SK-N-SH treated with all-trans-retinoic acid at 6 μM for 48 hours (cell line): ENCODE results near the gene AATF.

Experiments used
- ATAC-seq: fragments of 200-7000 bp; cut with Tn5 transposase; 3 replicates; pipeline ENCODE4 v1.9.1; 2020; ENCODE audit warnings: mild to moderate bottlenecking, moderate library complexity
- ARNTL ChIP-seq: fragments of 450-650 bp; formaldehyde crosslinking; IDR thresholded peaks from 2 replicates; pipeline ENCODE4 v1.5.0; 2020; ENCODE audit warnings: low read depth, mild to moderate bottlenecking, moderate library complexity, borderline replicate concordance
- BACH2 ChIP-seq: fragments of 250-450 bp; sonication (Bioruptor Pico); IDR thresholded peaks from 2 replicates; pipeline ENCODE4 v1.9.0; 2021; ENCODE audit warnings: mild to moderate bottlenecking, borderline replicate concordance
- CREB5 ChIP-seq: fragments of 250-450 bp; sonication (Bioruptor Pico); IDR thresholded peaks from 2 replicates; pipeline ENCODE4 v1.5.1; 2020; ENCODE audit warnings: low read depth, mild to moderate bottlenecking, moderate library complexity
- CSDC2 ChIP-seq: fragments of 250-450 bp; sonication (Bioruptor Pico); IDR thresholded peaks from 2 replicates; pipeline ENCODE4 v1.5.0; 2020; ENCODE audit warnings: mild to moderate bottlenecking, moderate library complexity
- CSRNP3 ChIP-seq: fragments of 250-450 bp; sonication (Bioruptor Pico); IDR thresholded peaks from 2 replicates; pipeline ENCODE4 v1.5.1; 2021; ENCODE audit warnings: mild to moderate bottlenecking, moderate library complexity
- ESRRG ChIP-seq: fragments of 250-450 bp; sonication (Bioruptor Pico); IDR thresholded peaks from 2 replicates; pipeline ENCODE4 v1.6.1; 2021; ENCODE audit warnings: mild to moderate bottlenecking
- ISL1 ChIP-seq: fragments of 250-450 bp; sonication (Bioruptor Pico); IDR thresholded peaks from 2 replicates; pipeline ENCODE4 v2.1.2; 2022; ENCODE audit warnings: mild to moderate bottlenecking, moderate library complexity
- OSR1 ChIP-seq: fragments of 250-450 bp; sonication (Bioruptor Pico); IDR thresholded peaks from 2 replicates; pipeline ENCODE4 v1.8.0; 2022; ENCODE audit warnings: moderate library complexity, mild to moderate bottlenecking, inconsistent platforms
- PATZ1 ChIP-seq: fragments of 250-450 bp; sonication (Bioruptor Pico); IDR thresholded peaks from 2 replicates; pipeline ENCODE4 v1.8.0; 2020; ENCODE audit warnings: mild to moderate bottlenecking, moderate library complexity, borderline replicate concordance
- POU6F1 ChIP-seq: fragments of 250-450 bp; sonication (Bioruptor Pico); IDR thresholded peaks from 2 replicates; pipeline ENCODE4 v1.8.0; 2021; ENCODE audit warnings: low read depth, mild to moderate bottlenecking, moderate library complexity, borderline replicate concordance
- PPARA ChIP-seq: fragments of 250-450 bp; sonication (Bioruptor Pico); IDR thresholded peaks from 2 replicates; pipeline ENCODE4 v1.5.0; 2020; ENCODE audit warnings: mild to moderate bottlenecking, borderline replicate concordance
- RARB ChIP-seq: fragments of 250-450 bp; sonication (Bioruptor Pico); IDR thresholded peaks from 2 replicates; pipeline ENCODE4 v1.8.0; 2021; ENCODE audit warnings: mild to moderate bottlenecking, moderate library complexity
- SNAI2 ChIP-seq: fragments of 250-450 bp; sonication (Bioruptor Pico); IDR thresholded peaks from 2 replicates; pipeline ENCODE4 v1.5.0; 2020; ENCODE audit warnings: mild to moderate bottlenecking, moderate library complexity
- TCF4 ChIP-seq: fragments of 250-450 bp; sonication (Bioruptor Pico); IDR thresholded peaks from 2 replicates; pipeline ENCODE4 v1.8.0; 2021; ENCODE audit warnings: mild to moderate bottlenecking, moderate library complexity, borderline replicate concordance
- TOX ChIP-seq: fragments of 250-450 bp; sonication (Bioruptor Pico); IDR thresholded peaks from 2 replicates; pipeline ENCODE4 v1.8.0; 2021; ENCODE audit warnings: mild to moderate bottlenecking, moderate library complexity, borderline replicate concordance
- ZC3H10 ChIP-seq: fragments of 250-450 bp; sonication (Bioruptor Pico); IDR thresholded peaks from 2 replicates; pipeline ENCODE4 v1.5.1; 2021; ENCODE audit warnings: mild to moderate bottlenecking, moderate library complexity
- ZFP3 ChIP-seq: fragments of 250-450 bp; sonication (Bioruptor Pico); IDR thresholded peaks from 2 replicates; pipeline ENCODE4 v1.5.0; 2020; ENCODE audit warnings: mild to moderate bottlenecking, moderate library complexity
- ZFP30 ChIP-seq: fragments of 450-650 bp; formaldehyde crosslinking; IDR thresholded peaks from 2 replicates; pipeline ENCODE4 v1.5.0; 2022; ENCODE audit warnings: mild to moderate bottlenecking, moderate library complexity
- ZNF70 ChIP-seq: fragments of 450-650 bp; formaldehyde crosslinking; IDR thresholded peaks from 2 replicates; pipeline ENCODE4 v1.5.0; 2020; ENCODE audit warnings: mild to moderate bottlenecking, moderate library complexity
- ZNF8 ChIP-seq: fragments of 450-650 bp; formaldehyde crosslinking; IDR thresholded peaks from 2 replicates; pipeline ENCODE4 v1.5.0; 2020; ENCODE audit warnings: mild to moderate bottlenecking, moderate library complexity

The AATF gene

GRCh38 chr17:37059493-37059892 lies 110.7 kb downstream of the AATF start:
- no peak for ATAC-seq
- no peak for TF ChIP-seq POU6F1 (CRISPR knock-in tag)

GRCh38 chr17:37060094-37060493 lies 111.3 kb downstream of the AATF start:
- TF ChIP-seq ZC3H10 (CRISPR knock-in tag) (no peak), TOX (no peak), OSR1 (no peak), ARNTL (CRISPR knock-in tag) (no peak), CSRNP3 (CRISPR knock-in tag) (no peak), CSDC2 (no peak), TCF4 (CRISPR knock-in tag) (no peak), ZNF70 (CRISPR knock-in tag) (no peak), ZNF8 (CRISPR knock-in tag) (no peak), ZFP30 (CRISPR knock-in tag) (no peak), POU6F1 (CRISPR knock-in tag) (no peak)
- ATAC-seq, result no peak

- ATAC-seq, result no peak
- TF ChIP-seq ZFP30 (CRISPR knock-in tag) (no peak), ISL1 (no peak), ZNF70 (CRISPR knock-in tag) (no peak), ESRRG (CRISPR knock-in tag) (no peak), ZNF8 (CRISPR knock-in tag) (no peak), ZC3H10 (CRISPR knock-in tag) (no peak), CSDC2 (no peak)
Measured at GRCh38 chr17:37060928-37061327, 112.2 kb downstream of the AATF start.

- ATAC-seq, result no peak
- TF ChIP-seq ZFP3 (CRISPR knock-in tag), result no peak
- no peak for TF ChIP-seq TOX
- TF ChIP-seq ZC3H10 (CRISPR knock-in tag), result no peak
- TF ChIP-seq PATZ1 (CRISPR knock-in tag), result no peak
- no peak for TF ChIP-seq SNAI2 (CRISPR knock-in tag)
- TF ChIP-seq RARB, result no peak
- TF ChIP-seq POU6F1 (CRISPR knock-in tag), result no peak
- TF ChIP-seq BACH2 (CRISPR knock-in tag), result no peak
- TF ChIP-seq ZFP30 (CRISPR knock-in tag), result no peak
- no peak for TF ChIP-seq TCF4 (CRISPR knock-in tag)
- TF ChIP-seq, all 23 proteins: peak for 0
Measured at GRCh38 chr17:37062021-37062420, 113.3 kb downstream of the AATF start.

GRCh38 chr17:37064206-37064605 lies 115.5 kb downstream of the AATF start:
- ATAC-seq, result no peak
- no peak for TF ChIP-seq CREB5
- no peak for TF ChIP-seq PPARA (CRISPR knock-in tag)
- TF ChIP-seq RARB, result no peak
- no peak for TF ChIP-seq ZNF8 (CRISPR knock-in tag)
- TF ChIP-seq ZC3H10 (CRISPR knock-in tag), result no peak
- no peak for TF ChIP-seq ZFP3 (CRISPR knock-in tag)
- TF ChIP-seq CSRNP3 (CRISPR knock-in tag), result no peak
- TF ChIP-seq TOX, result no peak
- no peak for TF ChIP-seq CSDC2
- TF ChIP-seq TCF4 (CRISPR knock-in tag), result no peak
- no peak for TF ChIP-seq SNAI2 (CRISPR knock-in tag)
